Suppressor macrophage treated with lipopolysaccharide for 1 hour (primary cell): ENCODE measurements around the gene RAI2.
A peak's percentile ranks its signal among the peaks of the same experiment; 100 is the strongest.

Experiments used
- DNase-seq, 3 donors: peaks; one replicate each; pipeline ENCODE4 v3.0.0-alpha.2; 2020 to 2022

The RAI2 gene

GRCh38 chrX:17778997-17779396, 82.1 kb downstream of the RAI2 start:
- no peak for DNase-seq

DNA sequence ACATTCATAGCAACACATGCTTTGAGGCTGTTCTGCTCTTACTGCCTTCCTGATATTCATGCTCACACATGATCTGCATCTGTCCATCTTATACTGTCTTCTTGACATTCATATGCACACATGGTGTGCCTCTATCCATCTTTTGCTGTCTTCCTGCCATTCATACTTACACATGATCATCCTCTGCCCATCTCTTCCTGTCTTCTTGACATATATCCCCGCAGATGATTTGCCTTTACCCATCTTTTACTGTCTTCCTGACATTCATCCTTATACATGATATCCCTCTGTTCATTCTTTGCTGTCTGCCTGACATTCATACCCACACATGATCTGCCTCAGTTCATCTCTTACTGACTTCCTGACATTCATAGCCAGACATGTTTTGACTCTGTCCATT, 87.0 kb downstream of the RAI2 start:
- DNase-seq, result no peak

DNA sequence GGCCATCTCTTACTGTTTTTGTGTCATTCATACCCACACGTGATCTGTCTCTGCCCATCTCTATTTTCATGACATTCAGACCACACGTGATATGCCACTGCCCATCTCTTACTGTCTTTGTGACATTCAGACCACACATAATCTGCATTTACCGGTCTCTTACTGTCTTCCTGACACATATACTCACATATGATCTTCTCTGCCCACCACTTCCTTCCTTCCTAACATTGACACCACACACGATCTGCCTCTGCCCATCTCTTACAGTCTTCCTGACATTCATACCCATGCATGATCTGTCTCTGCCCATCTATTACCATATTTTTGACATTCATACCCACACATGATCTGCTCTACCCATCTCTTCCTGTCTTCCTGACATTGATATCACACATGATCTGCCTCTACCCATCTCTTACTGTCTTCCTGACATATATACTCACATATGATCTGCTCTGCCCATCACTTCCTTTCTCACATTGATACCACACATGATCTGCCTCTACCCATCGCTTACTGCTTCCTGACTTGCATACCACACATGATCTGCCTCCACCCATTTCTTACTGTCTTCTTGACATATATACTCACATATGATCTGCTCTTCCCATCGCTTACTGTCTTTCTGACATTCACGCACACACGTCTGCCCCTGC, 87.7 kb downstream of the RAI2 start:
- no peak for DNase-seq

DNA sequence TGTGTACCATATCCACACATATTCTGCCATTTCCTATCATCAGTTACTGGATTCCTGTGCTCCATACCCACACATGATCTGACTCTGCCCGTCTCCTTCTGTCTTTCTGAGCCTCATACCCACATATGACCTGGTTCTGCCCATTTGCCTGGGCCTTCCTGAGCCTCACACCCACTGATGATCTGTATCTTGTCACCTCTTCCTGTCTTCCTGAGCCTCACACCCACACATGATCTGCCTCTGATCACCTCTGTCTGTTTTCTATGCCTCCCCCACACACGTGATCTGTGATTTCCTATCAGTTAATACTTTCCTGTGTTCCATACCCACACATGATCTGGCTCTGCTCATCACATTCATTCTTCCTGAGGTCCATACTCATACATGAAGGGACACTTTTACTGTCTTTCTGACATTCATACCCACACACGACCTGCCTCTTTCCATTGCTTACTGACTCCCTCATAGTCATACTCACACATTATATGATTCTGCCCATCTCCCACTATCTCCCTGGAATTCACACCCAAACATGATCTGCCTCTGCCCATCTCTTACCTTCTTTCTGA, 91.3 kb downstream of the RAI2 start:
- no peak for DNase-seq

GRCh38 chrX:17768997-17769396, 92.1 kb downstream of the RAI2 start:
- DNase-seq, result no peak

GRCh38 chrX:17767734-17768133, 93.4 kb downstream of the RAI2 start:
- peak in 1 of 3 donors; percentile 3 for DNase-seq

GRCh38 chrX:17759990-17760389, 101.1 kb downstream of the RAI2 start:
- no peak for DNase-seq

- DNase-seq, result no peak
Observed at GRCh38 chrX:17758382-17758781, 102.7 kb downstream of the RAI2 start.

DNA sequence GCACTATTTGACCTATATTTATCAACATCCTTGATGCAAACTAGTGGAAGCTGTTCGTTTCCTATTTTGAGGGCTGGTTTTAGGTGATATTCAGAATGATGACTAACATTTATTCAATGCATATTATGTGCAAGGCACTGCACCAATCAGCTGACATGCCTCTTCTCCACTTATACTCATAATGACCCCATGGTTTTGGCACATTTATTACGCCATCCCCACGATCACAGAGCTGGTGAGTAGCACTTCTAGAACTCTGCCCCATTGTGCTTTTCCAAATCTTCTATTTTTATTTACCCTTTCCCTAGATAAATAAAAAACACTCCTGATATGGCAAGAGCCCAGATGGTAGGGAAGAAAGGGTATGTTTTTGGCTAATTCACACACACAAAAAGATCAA, 110.7 kb downstream of the RAI2 start:
- no peak for DNase-seq
